Measurements from ENCODE around the gene BLOC1S2.
A peak's percentile ranks its signal among the peaks of the same experiment; 100 is the strongest.
"Not testable (repeated sequence)": the region's sequence is repeated elsewhere in the genome, so short reads cannot be mapped to it uniquely, and the experiment has no call there.

BLOC1S2 gene

GRCh38 chr10:100289641-100290040, 3.2 kb upstream of the BLOC1S2 start:
- DNase-seq, result no peak

- DNase-seq, result no peak
These were observed 1.7 kb upstream of the BLOC1S2 start for GRCh38 chr10:100288196-100288595.

- DNase-seq, result no peak
These were observed 1.3 kb upstream of the BLOC1S2 start for GRCh38 chr10:100287756-100288155.

GRCh38 chr10:100285326-100285725, 1.2 kb downstream of the BLOC1S2 start:
- not testable (repeated sequence) for DNase-seq

- DNase-seq, result no peak
These were observed 3.6 kb downstream of the BLOC1S2 start for GRCh38 chr10:100282907-100283306.

GRCh38 chr10:100276971-100277370, 9.5 kb downstream of the BLOC1S2 start:
- not testable (repeated sequence) for DNase-seq

GRCh38 chr10:100267239-100268104, 19.0 kb downstream of the BLOC1S2 start, which contains the start of gene CWF19L1:
Gene CWF19L1 (minus strand): TSS chr10:100267638. CDS start chr10:100267593, 45 bp downstream.
- DNase-seq, result peak; percentile 62

- DNase-seq, result no peak
These were observed 20.5 kb downstream of the BLOC1S2 start for GRCh38 chr10:100265821-100266485.

GRCh38 chr10:100254191-100254590, 32.3 kb downstream of the BLOC1S2 start:
- no peak for DNase-seq

- DNase-seq, result no peak
These were observed 33.4 kb downstream of the BLOC1S2 start for GRCh38 chr10:100253041-100253440.

GRCh38 chr10:100248820-100249219, 37.7 kb downstream of the BLOC1S2 start:
- DNase-seq, result no peak

- no peak for DNase-seq
These were observed 40.8 kb downstream of the BLOC1S2 start for GRCh38 chr10:100245484-100246220.

GRCh38 chr10:100239851-100240250, 46.6 kb downstream of the BLOC1S2 start:
- no peak for DNase-seq

GRCh38 chr10:100238429-100238828, 48.1 kb downstream of the BLOC1S2 start:
- no peak for DNase-seq

- DNase-seq, result no peak
These were observed 54.4 kb downstream of the BLOC1S2 start for GRCh38 chr10:100232101-100232500.

- no peak for DNase-seq
These were observed 56.6 kb downstream of the BLOC1S2 start for GRCh38 chr10:100229819-100230422.

- DNase-seq, result no peak
These were observed 62.6 kb downstream of the BLOC1S2 start for GRCh38 chr10:100223879-100224278.
